AG09319 (cell line): ENCODE measurements around the gene LRRC30.

Source experiments
- DNase-seq: peaks from one replicate; pipeline ENCODE4 v3.0.0-alpha.2; 2010; ENCODE audit warnings: low read depth; ENCODE audit errors: extremely low read depth
- TF ChIP-seq, protein P1 (sequence below): IDR thresholded peaks from 2 replicates; pipeline ENCODE4 v1.5.1; 2011; ENCODE audit warnings: low read depth, mild to moderate bottlenecking, inconsistent platforms, low read length, moderate library complexity

Gene LRRC30

GRCh38 chr18:7230626-7231349 lies at the start of gene LRRC30:
LRRC30 (plus strand) TSS chr18:7231089; CDS start chr18:7231139, 50 bp downstream.
- TF ChIP-seq, protein P1, sequence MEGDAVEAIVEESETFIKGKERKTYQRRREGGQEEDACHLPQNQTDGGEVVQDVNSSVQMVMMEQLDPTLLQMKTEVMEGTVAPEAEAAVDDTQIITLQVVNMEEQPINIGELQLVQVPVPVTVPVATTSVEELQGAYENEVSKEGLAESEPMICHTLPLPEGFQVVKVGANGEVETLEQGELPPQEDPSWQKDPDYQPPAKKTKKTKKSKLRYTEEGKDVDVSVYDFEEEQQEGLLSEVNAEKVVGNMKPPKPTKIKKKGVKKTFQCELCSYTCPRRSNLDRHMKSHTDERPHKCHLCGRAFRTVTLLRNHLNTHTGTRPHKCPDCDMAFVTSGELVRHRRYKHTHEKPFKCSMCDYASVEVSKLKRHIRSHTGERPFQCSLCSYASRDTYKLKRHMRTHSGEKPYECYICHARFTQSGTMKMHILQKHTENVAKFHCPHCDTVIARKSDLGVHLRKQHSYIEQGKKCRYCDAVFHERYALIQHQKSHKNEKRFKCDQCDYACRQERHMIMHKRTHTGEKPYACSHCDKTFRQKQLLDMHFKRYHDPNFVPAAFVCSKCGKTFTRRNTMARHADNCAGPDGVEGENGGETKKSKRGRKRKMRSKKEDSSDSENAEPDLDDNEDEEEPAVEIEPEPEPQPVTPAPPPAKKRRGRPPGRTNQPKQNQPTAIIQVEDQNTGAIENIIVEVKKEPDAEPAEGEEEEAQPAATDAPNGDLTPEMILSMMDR: no peak
- no peak for DNase-seq

DNA sequence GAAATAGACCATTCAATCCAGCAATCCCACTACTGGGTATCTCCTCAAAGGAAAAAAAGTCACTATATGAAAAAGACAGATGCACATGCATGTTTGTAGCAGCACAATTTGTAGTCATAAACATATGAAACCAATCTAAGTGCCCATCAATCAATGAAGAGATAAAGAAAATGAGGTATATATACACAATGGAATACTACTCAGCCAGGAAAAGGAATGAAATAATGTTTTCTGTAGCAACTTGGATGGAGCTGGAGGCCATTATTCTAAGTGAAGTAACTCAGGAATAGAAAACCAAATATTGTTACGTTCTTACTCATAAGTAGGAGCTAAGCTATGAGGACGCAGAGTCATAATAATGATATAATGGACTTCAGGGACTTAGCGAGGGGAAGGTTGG lies 45.2 kb upstream of the LRRC30 start:
- no peak for DNase-seq
- TF ChIP-seq, protein P1: no peak

GRCh38 chr18:7190547-7191156 lies 40.2 kb upstream of the LRRC30 start:
- DNase-seq: no peak
- TF ChIP-seq, protein P1: no peak

DNA sequence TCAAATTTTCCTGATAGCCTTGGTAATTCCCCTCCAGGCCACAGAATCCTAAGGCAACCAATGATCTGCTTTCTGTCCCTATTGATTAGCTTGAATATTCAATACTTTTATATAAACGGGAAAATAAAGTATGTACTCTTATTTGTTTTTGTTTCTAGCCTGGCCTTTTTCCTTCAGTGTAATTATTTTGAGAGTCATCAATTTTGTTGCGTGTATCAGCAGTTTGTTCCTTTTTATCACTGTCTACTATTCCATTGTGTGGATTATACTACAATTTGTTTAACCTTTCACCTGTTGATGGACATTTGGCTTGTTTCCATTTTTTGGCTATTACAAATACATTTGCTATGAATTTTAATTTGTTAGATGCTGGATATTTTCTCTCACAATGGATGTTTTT lies 39.2 kb upstream of the LRRC30 start:
- TF ChIP-seq, protein P1: no peak
- DNase-seq: no peak

DNA sequence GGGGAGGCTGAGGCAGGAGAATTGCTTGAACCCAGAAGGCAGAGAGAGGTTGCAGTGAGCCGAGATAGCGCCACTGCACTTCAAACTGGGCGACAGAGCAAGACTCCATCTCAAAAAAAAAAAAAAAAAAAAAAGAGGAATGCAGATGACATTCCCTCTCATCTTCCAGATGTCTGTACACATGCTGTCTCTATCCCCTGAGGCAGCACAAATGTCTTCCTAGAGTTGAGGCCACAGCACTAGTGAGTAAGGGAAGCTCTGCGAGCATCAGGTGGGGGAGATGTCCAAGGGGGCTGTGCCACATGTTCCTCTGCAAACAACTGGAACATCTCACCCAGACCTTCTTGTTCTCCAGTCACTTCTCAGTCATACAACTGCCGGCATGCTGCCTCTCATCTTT lies 35.6 kb upstream of the LRRC30 start:
- TF ChIP-seq, protein P1: no peak
- DNase-seq: no peak

DNA sequence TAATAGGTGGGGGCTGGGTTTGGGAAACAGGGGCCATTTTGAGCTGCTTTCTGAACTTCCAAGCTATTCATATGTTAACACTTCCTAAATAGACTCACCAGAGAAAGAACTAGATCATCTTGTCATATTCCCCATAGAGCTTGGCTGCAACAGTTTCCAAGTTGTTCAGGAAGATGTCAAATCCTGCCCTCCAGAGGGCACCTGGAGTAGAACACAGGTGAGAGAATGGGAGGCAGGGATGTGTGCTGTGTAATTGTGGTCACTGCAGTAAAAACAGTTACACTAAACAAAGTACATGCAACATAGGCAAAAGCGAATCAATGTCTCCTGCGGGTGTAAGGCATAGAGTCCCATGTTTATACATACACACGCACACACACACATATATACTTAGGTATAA lies 34.5 kb upstream of the LRRC30 start:
- DNase-seq: no peak
- TF ChIP-seq, protein P1: no peak

DNA sequence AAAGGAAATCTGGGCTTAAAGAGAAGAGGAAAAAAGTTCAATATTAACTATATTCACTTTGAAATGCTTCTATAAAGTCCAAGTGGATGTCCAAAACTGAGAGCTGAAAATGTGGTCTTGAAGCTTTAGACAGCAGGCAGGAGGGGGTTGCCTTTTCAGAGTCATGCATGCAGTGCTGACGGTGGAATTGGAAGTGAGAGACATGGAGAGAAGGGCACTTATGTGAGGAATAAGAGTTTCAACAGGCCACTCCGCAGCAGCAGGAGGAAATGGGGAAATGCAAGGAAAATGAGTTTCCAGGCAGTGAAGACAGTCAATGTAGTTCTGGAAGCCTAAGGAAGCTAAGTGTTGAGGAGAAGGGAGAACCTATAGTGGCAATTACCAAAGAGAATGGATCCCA lies 33.0 kb upstream of the LRRC30 start:
- TF ChIP-seq, protein P1: no peak
- no peak for DNase-seq
